ENCODE results near the gene PDE6H. TPM values are rescaled to one million over a fixed set of nuclear protein-coding genes. Genes with fewer than 3 reads are reported as not detected.
A peak's percentile ranks its signal among the peaks of the same experiment; 100 is the strongest.

PDE6H gene
- total RNA-seq, 1 donor from 2014 or later = not detected

- Mint-ChIP-seq H3K27me3 (ENCODE audit: unreplicated experiment) (no peaks in the 10 kb centered on the region), H3K4me1 (ENCODE audit: low read depth, unreplicated experiment) (peaks cover 14% of the 10 kb centered on the region), H3K27ac (ENCODE audit: unreplicated experiment) (no peak overlapping the region)
Measured at GRCh38 chr12:14999695-15000365, 27.0 kb downstream of the PDE6H start.

DNA sequence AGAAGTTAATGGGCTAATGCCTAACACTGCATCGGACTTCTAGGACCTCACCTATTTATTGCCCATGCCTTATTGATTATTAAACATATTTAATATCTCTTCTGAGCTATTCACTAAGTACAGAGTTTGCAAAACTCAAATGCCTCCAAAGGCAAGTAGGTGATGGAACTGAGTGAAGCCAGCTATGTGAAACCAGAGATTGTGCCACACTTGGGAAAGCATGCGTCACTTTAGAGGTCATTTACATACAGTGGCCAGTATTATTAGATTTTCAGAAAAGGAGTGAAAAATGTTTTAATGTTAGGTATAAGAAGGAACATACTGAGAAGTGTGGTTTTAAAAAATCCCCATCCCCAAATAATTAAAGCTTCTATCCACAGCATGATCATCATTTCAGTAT lies 27.7 kb downstream of the PDE6H start:
- no peaks in the 10 kb centered on the region for H3K9me3 Mint-ChIP-seq (ENCODE audit: unreplicated experiment)
- no peaks in the 10 kb centered on the region for H3K27me3 Mint-ChIP-seq (ENCODE audit: unreplicated experiment)
- no peak for DNase-seq
- H3K4me1 Mint-ChIP-seq (ENCODE audit: low read depth, unreplicated experiment) = peaks cover 14% of the 10 kb centered on the region
- H3K27ac Mint-ChIP-seq (ENCODE audit: unreplicated experiment) = no peak overlapping the region
- no peaks in the 10 kb centered on the region for H3K36me3 Mint-ChIP-seq (ENCODE audit: unreplicated experiment)
- H3K4me3 Mint-ChIP-seq (ENCODE audit: unreplicated experiment) = no peak overlapping the region
- TF ChIP-seq, protein P1, sequence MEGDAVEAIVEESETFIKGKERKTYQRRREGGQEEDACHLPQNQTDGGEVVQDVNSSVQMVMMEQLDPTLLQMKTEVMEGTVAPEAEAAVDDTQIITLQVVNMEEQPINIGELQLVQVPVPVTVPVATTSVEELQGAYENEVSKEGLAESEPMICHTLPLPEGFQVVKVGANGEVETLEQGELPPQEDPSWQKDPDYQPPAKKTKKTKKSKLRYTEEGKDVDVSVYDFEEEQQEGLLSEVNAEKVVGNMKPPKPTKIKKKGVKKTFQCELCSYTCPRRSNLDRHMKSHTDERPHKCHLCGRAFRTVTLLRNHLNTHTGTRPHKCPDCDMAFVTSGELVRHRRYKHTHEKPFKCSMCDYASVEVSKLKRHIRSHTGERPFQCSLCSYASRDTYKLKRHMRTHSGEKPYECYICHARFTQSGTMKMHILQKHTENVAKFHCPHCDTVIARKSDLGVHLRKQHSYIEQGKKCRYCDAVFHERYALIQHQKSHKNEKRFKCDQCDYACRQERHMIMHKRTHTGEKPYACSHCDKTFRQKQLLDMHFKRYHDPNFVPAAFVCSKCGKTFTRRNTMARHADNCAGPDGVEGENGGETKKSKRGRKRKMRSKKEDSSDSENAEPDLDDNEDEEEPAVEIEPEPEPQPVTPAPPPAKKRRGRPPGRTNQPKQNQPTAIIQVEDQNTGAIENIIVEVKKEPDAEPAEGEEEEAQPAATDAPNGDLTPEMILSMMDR (IDR thresholded peaks at IDR 0.05; ENCODE audit: partially characterized antibody, unreplicated experiment) = no peak

More at GRCh38 chr12:14999695-15000365, 27.0 kb downstream of the PDE6H start:
- Mint-ChIP-seq H3K9me3 (ENCODE audit: unreplicated experiment) (no peaks in the 10 kb centered on the region), H3K4me3 (ENCODE audit: unreplicated experiment) (no peak overlapping the region), H3K36me3 (ENCODE audit: unreplicated experiment) (no peaks in the 10 kb centered on the region)
- TF ChIP-seq, protein P1 (IDR thresholded peaks at IDR 0.05; ENCODE audit: partially characterized antibody, unreplicated experiment) = no peak
- no peak for DNase-seq

DNA sequence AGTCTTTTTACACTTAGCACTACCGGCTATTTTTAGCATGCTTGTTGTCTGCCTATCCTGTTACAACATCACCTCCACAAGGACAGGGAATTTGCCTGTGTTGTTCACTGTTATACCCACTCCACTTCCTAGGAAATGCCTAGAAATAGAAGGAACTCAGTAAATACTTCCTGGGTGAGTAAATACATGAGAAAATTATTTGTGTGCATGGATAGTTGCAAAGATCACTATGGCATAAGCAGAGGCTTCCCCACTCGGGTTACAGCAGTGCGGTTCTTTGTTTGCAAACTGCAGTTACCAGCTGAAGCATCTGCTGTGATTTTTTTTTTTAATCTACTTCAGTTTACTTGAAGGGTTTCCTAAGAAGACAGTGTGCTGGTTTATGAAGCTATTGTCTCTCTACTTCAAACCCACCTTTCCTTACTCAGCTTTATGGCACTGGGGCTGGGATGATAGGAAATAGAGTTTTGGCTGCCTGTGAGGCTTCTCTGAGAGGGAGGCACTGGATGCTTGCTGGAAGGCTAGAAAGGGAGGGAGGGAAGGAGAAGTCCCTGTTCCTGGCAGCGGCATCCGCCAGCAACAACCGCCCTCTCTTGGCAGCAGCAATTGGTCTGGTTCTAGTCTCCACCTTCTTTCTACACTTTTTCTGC lies 29.0 kb downstream of the PDE6H start:
- DNase-seq = no peak
- Mint-ChIP-seq H3K27me3 (ENCODE audit: unreplicated experiment) (peaks cover 2% of the 10 kb centered on the region), H3K4me3 (ENCODE audit: unreplicated experiment) (peak overlapping the region; percentile 32), H3K27ac (ENCODE audit: unreplicated experiment) (peak overlapping the region; percentile 56), H3K9me3 (ENCODE audit: unreplicated experiment) (no peaks in the 10 kb centered on the region), H3K36me3 (ENCODE audit: unreplicated experiment) (no peaks in the 10 kb centered on the region), H3K4me1 (ENCODE audit: low read depth, unreplicated experiment) (peaks cover 20% of the 10 kb centered on the region)
- TF ChIP-seq, protein P1 (IDR thresholded peaks at IDR 0.05; ENCODE audit: partially characterized antibody, unreplicated experiment) = no peak

DNA sequence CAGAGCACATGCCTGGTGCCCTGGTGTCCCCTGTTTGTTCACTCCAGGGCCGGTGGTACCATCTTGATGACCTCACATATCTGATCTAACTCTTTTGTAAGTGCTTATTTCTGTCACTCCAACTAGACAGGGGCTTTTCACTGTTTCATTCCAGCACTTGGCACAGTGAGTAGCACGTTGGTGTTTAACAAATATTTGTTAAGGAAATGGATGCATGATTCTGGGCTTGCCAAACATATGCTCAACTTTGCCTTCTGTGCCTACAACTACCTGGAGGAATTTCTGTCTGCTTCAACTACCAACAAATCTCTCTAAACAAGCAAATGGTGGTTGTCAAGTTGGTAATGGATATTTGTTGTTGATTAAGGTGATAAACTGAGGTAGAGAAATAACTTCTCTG lies 31.6 kb downstream of the PDE6H start:
- H3K36me3 Mint-ChIP-seq (ENCODE audit: unreplicated experiment) = no peaks in the 10 kb centered on the region
- peaks cover 2% of the 10 kb centered on the region for H3K27me3 Mint-ChIP-seq (ENCODE audit: unreplicated experiment)
- no peak for DNase-seq
- no peak overlapping the region for H3K27ac Mint-ChIP-seq (ENCODE audit: unreplicated experiment)
- no peaks in the 10 kb centered on the region for H3K9me3 Mint-ChIP-seq (ENCODE audit: unreplicated experiment)
- peaks cover 20% of the 10 kb centered on the region for H3K4me1 Mint-ChIP-seq (ENCODE audit: low read depth, unreplicated experiment)
- no peak overlapping the region for H3K4me3 Mint-ChIP-seq (ENCODE audit: unreplicated experiment)
- TF ChIP-seq, protein P1 (IDR thresholded peaks at IDR 0.05; ENCODE audit: partially characterized antibody, unreplicated experiment) = no peak

- no peak overlapping the region for H3K4me3 Mint-ChIP-seq (ENCODE audit: unreplicated experiment)
Measured at GRCh38 chr12:15005064-15005463, 32.2 kb downstream of the PDE6H start.

More at GRCh38 chr12:15005064-15005463, 32.2 kb downstream of the PDE6H start:
- Mint-ChIP-seq H3K27ac (ENCODE audit: unreplicated experiment) (no peak overlapping the region), H3K9me3 (ENCODE audit: unreplicated experiment) (no peaks in the 10 kb centered on the region), H3K4me1 (ENCODE audit: low read depth, unreplicated experiment) (peaks cover 20% of the 10 kb centered on the region), H3K36me3 (ENCODE audit: unreplicated experiment) (no peaks in the 10 kb centered on the region), H3K27me3 (ENCODE audit: unreplicated experiment) (peaks cover 2% of the 10 kb centered on the region)
- DNase-seq = no peak
- TF ChIP-seq, protein P1 (IDR thresholded peaks at IDR 0.05; ENCODE audit: partially characterized antibody, unreplicated experiment) = no peak

Data from glutamatergic neuron (in vitro differentiated cells).